ENCODE results near the gene DCLRE1B. TPM values are rescaled to one million over a fixed set of nuclear protein-coding genes. Genes with fewer than 3 reads are reported as not detected.
A peak's percentile ranks its signal among the peaks of the same experiment; 100 is the strongest.

DCLRE1B gene
- total and polyA plus RNA-seq, 2 experiments from 2014 or later: 4.6 to 6.0 TPM

DNA sequence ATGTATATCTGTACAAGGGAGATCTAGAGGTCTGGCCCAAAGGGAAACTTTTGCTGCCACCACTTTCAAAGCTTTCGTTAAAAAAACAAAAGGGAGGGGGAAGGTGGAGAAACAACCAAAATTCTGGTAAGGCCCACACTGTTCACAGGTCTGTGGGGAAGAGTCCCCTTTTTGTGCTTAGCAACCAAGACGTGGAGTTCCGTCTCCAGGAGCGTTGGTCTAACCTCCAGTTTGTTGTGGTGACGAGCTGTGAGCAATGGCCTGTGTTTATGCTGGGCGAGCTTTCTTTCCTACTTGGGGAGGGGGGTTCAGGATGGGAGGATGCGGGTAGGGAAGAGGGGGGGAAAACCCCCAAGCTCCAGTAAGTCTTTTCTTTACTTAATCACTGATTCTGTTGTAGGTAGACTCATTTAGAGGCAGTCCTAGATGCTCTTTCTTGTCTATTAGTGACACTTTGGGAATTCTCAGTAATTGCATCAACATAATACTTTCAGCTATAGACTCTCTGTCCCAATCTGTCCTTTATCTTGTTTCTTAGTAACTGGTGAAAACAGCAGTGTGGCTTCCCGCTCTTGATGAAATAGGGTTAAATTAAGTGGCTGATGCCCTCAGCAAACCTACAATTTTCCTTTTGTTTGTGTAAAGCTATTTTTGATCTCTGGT is 25.5 kb downstream of the DCLRE1B start:
- peaks cover 28% of the 10 kb centered on the region for H4K20me1 ChIP-seq (ENCODE audit: insufficient read depth, poor library complexity, severe bottlenecking)
- H2AFZ ChIP-seq: peak overlapping the region; percentile 67
- H3K4me3 ChIP-seq: peak overlapping the region; percentile 95
- H3K27me3 ChIP-seq: no peaks in the 10 kb centered on the region
- H3K27ac ChIP-seq: peak overlapping the region; percentile 98
- peaks cover 27% of the 10 kb centered on the region for H3K4me1 ChIP-seq (ENCODE audit: insufficient read depth)
- 5% methylated on average over 8 of the region's 8 CpGs for WGBS (ENCODE audit: low lambda C conversion rate, missing lambda C conversion rate)
- H3K4me2 ChIP-seq: peak overlapping the region; percentile 87
- no peaks in the 10 kb centered on the region for H3K9me3 ChIP-seq (ENCODE audit: low read depth)
- DNase-seq (ENCODE audit: low spot score): peak; percentile 66
- H3K36me3 ChIP-seq (replicated peaks; ENCODE audit: insufficient read depth, low read depth): no peaks in the 10 kb centered on the region
- peaks cover 60% of the 10 kb centered on the region for H3K79me2 ChIP-seq
- no peaks in the 10 kb centered on the region for H3K9me2 ChIP-seq (replicated peaks; ENCODE audit: insufficient read depth)
- TF ChIP-seq EZH2phosphoT487 (IDR thresholded peaks at IDR 0.05; ENCODE audit: low read depth, severe bottlenecking, unreplicated experiment) (no peak), EZH2 (IDR thresholded peaks at IDR 0.05; ENCODE audit: borderline replicate concordance) (no peak)
- TF ChIP-seq, protein P1, sequence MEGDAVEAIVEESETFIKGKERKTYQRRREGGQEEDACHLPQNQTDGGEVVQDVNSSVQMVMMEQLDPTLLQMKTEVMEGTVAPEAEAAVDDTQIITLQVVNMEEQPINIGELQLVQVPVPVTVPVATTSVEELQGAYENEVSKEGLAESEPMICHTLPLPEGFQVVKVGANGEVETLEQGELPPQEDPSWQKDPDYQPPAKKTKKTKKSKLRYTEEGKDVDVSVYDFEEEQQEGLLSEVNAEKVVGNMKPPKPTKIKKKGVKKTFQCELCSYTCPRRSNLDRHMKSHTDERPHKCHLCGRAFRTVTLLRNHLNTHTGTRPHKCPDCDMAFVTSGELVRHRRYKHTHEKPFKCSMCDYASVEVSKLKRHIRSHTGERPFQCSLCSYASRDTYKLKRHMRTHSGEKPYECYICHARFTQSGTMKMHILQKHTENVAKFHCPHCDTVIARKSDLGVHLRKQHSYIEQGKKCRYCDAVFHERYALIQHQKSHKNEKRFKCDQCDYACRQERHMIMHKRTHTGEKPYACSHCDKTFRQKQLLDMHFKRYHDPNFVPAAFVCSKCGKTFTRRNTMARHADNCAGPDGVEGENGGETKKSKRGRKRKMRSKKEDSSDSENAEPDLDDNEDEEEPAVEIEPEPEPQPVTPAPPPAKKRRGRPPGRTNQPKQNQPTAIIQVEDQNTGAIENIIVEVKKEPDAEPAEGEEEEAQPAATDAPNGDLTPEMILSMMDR (IDR thresholded peaks at IDR 0.05; ENCODE audit: poor library complexity): no peak

DNA sequence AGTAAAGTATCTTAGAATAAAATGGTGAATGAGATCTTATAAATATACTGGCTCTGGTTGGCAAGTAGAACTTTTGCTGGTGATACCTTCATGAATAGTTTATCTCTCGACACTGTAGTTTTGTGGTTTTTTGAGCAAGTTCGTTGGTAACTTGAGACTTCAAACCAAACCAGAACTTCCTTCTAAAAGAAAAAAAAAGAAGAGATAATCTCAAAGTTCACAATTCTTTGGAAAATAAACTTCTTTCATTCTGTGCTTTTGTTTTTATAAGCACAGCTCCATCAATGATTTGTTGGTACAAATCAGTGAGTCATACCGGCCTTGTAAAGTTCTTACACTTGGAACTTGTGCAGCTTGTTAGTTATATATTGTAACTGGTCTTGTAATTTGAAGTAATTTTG is 26.3 kb downstream of the DCLRE1B start:
- DNase-seq (ENCODE audit: low spot score): peak; percentile 39
- H3K4me2 ChIP-seq: peak overlapping the region; percentile 87
- H3K79me2 ChIP-seq: peaks cover 68% of the 10 kb centered on the region
- TF ChIP-seq, protein P1 (IDR thresholded peaks at IDR 0.05; ENCODE audit: poor library complexity): no peak
- TF ChIP-seq EZH2 (IDR thresholded peaks at IDR 0.05; ENCODE audit: borderline replicate concordance): no peak
- TF ChIP-seq EZH2phosphoT487 (IDR thresholded peaks at IDR 0.05; ENCODE audit: low read depth, severe bottlenecking, unreplicated experiment): no peak
- H3K27ac ChIP-seq: peak overlapping the region; percentile 98
- H3K27me3 ChIP-seq: no peaks in the 10 kb centered on the region
- peaks cover 28% of the 10 kb centered on the region for H4K20me1 ChIP-seq (ENCODE audit: insufficient read depth, poor library complexity, severe bottlenecking)
- H2AFZ ChIP-seq: no peak overlapping the region
- no peaks in the 10 kb centered on the region for H3K9me2 ChIP-seq (replicated peaks; ENCODE audit: insufficient read depth)
- 22% methylated on average over 3 of the region's 3 CpGs for WGBS (ENCODE audit: low lambda C conversion rate, missing lambda C conversion rate)
- H3K9me3 ChIP-seq (ENCODE audit: low read depth): no peaks in the 10 kb centered on the region
- no peaks in the 10 kb centered on the region for H3K36me3 ChIP-seq (replicated peaks; ENCODE audit: insufficient read depth, low read depth)
- H3K4me1 ChIP-seq (ENCODE audit: insufficient read depth): peaks cover 27% of the 10 kb centered on the region
- H3K4me3 ChIP-seq: peak overlapping the region; percentile 95

DNA sequence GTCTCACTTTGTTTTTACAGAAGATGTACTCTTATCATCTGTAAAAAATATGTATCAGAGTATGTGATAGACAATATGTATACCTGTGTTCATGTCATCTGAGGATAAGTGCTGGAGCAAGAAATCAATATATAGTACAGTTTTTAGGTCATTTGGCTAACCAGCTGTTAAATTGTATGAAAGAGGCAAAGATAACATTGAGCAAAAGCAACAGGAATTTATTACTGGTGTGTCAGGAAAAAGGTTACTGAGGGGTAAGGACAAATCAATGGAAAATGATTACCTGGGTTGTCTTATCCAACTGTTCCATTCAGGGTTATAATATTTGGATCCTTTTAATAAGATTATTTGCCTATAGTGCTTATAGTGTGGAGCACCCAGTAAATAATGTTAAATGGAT is 28.9 kb downstream of the DCLRE1B start:
- Histone ChIP-seq H3K36me3 (replicated peaks; ENCODE audit: insufficient read depth, low read depth) (no peaks in the 10 kb centered on the region), H3K4me3 (no peak overlapping the region), H3K9me2 (replicated peaks; ENCODE audit: insufficient read depth) (no peaks in the 10 kb centered on the region), H3K79me2 (peaks cover 94% of the 10 kb centered on the region), H3K27ac (no peak overlapping the region), H2AFZ (no peak overlapping the region), H3K27me3 (no peaks in the 10 kb centered on the region), H3K4me1 (ENCODE audit: insufficient read depth) (peaks cover 18% of the 10 kb centered on the region), H4K20me1 (ENCODE audit: insufficient read depth, poor library complexity, severe bottlenecking) (peaks cover 48% of the 10 kb centered on the region), H3K4me2 (no peak overlapping the region), H3K9me3 (ENCODE audit: low read depth) (no peaks in the 10 kb centered on the region)
- no peak for TF ChIP-seq EZH2 (IDR thresholded peaks at IDR 0.05; ENCODE audit: borderline replicate concordance)
- TF ChIP-seq, protein P1 (IDR thresholded peaks at IDR 0.05; ENCODE audit: poor library complexity): no peak
- no peak for TF ChIP-seq EZH2phosphoT487 (IDR thresholded peaks at IDR 0.05; ENCODE audit: low read depth, severe bottlenecking, unreplicated experiment)
- DNase-seq (ENCODE audit: low spot score): no peak

Measured in hepatocyte (in vitro differentiated cells).